ENCODE results near the gene ROR2.
"Not testable (repeated sequence)": the region's sequence is repeated elsewhere in the genome, so short reads cannot be mapped to it uniquely, and the experiment has no call there.

ROR2 gene

DNA sequence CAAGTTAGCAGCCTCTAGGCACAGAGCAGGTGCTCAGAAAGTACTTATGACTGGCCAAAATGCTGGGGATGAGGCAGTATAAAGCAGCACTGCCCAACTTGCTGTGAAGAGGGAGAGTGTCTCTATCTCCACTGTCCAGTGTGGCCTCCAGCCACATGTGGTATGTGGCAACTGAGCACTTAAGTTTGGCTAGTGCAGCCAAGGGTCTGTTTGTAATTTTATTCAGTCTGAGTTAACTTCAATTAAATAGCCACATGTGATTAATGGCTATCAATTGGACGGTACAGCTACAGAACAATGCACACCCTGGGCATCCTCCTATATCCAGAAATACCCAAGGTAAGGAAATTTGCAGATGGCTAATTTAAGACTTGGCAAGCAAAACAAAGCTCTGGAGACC lies 26.9 kb downstream of the ROR2 start:
- no peak for DNase-seq (ENCODE audit: low spot score)

DNA sequence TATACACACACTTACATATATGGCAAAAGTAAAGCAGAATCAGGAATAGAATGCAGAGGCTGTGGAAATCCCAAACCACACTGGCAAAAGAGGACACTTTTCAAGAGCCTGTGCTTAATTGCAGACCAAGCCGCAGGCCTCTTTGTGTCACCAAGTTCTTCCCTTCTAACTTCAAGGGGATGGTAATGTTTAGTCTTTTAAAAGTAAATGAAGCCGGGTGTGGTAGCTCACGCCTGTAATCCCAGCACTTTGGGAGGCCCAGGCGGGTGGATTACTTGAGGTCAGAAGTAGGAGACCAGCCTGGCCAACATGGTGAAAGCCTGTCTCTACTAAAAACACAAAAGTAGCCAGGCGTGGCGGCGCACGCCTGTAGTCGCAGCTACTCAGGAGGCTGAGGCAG lies 28.7 kb downstream of the ROR2 start:
- DNase-seq (ENCODE audit: low spot score): no peak

DNA sequence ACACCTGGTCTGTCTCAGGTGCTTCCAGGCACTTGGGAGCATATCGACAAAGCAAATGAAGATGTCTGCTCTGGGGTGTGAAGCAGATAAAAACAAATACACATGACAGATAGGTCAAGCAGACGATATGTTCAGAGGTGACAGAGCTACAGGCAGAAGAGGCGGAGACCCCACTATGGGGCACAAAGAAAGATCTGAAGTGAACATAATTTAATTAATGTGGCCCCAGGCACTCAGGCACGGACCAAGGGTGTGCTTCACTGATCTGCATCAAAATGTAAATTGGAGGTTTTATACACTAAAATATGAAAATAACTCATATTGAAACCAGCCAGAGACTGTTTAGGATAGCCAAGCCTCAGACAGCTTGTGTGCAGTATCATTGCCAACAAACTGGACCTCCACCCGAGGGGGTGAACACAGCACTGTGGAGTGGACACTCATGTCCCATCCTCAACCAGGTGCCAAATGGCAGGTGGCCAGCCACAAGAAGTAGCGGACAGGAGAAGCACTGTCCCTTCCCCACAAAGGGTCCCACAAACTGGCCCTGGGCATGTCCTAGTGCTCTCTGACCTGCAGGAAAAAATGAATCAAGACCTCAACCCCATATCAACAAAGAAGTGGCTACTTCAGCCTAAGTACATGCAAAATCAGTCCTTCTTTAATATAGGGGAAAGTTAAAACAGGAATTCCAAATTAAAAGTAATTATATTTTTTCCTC lies 29.2 kb downstream of the ROR2 start:
- DNase-seq (ENCODE audit: low spot score): no peak

DNA sequence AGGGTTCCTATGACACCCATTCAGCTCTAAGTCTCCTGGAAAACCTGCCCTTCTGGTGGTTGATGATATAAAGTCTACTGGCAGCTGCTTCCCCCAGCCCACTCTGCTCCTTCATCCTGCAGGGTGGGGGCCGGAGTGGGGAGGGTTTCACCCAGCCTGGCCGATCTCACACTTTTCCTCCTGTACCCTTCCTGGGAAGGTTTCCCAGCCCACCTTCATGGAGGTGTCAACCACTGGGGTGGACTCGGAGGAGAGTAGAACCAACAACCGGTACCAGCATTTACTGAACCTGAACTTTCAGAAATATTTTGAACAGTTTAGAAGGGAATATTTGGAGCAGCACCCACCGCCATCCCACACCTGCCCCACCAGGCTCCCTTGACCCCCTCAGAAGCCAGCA lies 30.4 kb downstream of the ROR2 start:
- no peak for DNase-seq (ENCODE audit: low spot score)

DNA sequence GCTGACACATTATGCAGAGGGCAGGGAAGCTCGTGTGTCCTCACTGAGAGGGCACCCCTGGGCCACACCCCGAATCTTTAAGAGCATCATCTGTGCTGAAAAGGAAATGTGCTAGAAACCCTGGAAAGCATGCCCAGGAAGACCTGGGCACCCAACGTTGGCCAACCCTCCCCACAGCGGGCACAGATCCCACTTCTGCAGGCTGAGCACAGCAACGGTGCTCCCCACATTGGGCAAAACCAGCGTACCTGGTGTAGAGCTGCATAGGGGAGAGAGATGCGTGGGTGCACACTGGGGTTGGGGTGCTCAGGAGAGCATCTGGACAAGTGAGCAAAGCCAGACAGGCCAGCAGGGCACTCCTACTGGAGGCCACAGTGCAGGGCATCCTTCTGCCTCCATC lies 32.6 kb downstream of the ROR2 start:
- no peak for DNase-seq (ENCODE audit: low spot score)

DNA sequence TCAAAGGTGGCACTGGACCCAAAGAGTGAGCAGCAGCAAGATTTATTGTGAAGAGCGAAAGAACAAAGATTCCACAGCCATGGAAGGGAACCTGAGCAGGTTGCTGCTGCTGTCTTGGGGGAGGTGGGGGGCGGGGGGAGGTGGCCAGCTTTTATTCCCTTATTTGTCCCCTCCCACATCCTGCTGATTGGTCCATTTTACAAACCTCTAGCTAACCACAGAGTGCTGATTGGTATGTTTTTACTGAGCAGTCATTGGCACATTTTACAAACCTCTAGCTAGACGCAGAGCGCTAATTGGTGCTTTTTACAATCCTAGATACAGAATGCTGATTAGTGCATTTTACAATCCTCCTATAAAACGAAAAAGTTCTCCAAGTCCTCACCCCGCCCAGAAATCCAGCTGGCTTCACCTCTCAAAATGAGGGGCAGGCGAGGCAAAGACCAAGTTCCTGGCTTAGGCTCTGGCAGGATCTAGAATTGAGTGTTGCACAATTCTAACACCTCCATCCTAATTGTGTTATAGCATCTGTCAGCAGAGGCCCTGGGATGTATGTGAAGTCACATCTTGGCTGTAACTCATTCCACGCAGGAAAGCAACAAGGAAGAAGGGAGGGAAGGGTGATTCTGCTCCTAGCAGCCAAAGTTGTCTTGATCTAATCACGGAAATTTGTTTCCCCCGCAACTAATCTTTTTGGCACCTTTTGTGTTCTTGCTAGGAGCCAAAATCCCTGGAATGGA lies 34.3 kb downstream of the ROR2 start:
- no peak for DNase-seq (ENCODE audit: low spot score)

DNA sequence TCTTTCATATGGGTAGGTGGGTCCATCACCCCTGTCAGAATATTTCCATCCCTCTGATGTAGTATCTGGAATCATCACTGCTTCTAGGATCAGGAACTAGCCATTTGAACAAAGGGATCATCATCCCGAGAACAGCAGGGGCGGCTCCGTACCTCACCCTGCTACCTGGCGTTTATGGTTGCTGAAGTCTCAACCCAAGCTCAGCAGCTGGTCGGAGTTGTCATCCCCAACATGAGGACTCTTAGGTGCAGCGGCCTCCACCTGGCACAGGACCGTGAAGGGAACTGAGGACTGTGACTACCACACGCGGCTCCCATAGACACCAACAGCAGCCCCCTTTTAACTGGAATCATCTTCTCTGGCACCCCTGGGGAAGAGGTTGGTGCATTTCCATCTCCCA lies 35.1 kb downstream of the ROR2 start:
- no peak for DNase-seq (ENCODE audit: low spot score)

DNA sequence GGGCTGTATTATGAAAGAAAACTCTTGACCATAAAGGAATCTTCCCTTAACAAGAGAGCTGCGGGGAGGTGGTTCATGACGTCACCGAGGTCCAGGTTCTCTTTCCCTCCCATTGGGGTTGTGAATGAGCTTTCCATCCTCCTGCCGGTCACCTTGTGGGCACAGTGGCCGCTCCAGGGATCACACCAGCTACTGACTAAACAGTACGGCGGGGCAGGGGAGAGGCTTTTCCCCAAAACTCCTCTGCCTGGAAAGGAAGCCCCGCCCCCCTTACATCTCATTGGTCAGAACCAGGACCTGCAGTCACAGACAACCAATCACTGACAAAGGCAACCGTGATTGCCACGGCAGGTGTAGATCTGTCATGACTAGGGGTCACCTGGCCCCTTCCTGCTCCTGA lies 35.6 kb downstream of the ROR2 start:
- DNase-seq (ENCODE audit: low spot score): no peak

DNA sequence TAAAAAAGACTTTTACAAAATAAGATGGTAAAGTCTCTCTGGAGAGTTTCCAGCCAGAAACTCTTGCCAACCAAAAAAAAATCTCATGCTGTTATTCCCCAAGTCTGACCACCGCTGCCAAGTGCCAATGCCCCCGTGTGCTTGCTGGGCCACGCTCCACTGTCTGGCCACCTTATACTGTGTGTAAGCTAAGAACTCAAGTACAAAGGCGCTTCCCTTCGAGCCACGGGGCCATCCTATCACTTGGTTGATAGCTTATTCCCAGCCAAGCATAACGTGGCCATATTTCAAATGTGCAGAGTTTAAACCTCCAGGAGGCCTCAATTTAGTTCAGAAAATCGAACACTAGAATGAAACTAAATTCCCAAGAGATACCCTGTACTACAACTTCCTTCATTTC lies 36.0 kb downstream of the ROR2 start:
- DNase-seq (ENCODE audit: low spot score): no peak

DNA sequence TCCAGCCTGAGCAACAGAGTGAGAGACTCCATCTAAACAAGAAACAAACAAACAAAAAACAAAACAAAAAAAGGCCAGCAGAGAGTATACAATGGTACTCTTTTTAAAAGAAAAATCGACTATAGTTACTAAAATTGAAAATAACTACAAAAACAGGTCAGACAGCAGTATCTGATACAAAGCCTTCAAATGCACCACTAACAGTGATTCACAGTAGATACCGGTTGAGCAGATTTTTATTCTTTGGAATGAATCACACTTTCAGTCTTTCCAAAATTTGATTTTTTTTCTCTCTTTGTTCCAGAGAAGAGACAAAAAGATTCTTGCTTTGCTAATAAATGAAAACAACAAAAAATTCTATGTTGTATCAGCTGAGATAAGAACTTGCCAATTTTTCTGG lies 36.9 kb downstream of the ROR2 start:
- DNase-seq (ENCODE audit: low spot score): no peak

DNA sequence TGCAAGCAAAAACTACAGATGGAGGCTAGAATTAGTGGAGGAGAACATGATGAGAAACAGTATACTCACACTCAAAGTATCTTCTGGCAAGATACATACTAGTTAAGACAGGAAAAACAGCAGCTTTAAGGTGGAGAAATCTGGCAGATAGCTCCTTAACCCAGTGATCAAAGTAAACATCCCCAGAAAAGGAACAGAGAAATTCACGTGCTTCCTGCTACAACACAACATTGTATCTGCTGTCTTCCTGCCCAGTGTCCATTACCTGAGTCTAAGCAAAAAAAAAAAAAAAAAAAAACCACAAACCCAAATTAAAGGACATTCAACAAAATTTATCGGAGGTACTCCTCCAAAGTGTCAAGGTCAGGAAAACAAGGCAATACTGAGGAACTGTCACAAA lies 38.4 kb downstream of the ROR2 start:
- no peak for DNase-seq (ENCODE audit: low spot score)

DNA sequence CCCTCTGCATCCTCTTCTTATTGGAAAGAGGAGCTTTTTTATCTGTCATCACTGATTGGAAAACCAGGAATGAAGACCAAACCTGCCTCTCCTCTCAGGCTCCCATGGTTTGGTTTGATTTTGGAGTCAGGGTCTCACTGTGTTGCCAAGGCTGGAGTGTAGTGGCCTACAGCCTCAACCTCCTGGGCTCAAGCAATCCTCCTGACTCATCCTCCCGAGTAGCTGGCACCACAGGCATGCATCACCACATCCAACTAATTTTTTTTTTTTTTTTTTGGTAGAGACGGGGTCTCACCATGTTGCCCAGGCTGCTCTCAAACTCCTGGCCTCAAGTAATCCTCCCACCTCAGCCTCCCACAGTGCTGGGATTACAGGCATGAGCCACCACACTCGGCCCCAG lies 40.8 kb downstream of the ROR2 start:
- not testable (repeated sequence) for DNase-seq (ENCODE audit: low spot score)

DNA sequence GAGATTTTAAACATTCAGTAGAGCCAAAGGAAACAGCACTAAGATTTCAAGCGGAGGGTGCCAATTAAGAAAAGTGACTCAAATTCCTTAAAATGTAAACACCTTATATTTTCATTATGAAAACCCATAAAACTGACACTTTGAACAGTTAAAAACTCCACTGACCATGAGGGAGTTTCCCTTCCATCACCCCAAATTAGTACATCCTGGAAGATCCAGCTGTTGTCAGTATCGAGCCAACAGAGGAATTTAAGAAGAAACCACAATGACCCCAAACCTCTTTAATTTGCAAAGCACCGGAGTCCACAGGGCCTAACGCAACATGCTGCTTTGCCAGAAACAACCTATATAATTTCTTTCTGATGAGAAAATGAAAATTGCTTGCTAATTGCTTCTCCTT lies 41.3 kb downstream of the ROR2 start:
- no peak for DNase-seq (ENCODE audit: low spot score)

DNA sequence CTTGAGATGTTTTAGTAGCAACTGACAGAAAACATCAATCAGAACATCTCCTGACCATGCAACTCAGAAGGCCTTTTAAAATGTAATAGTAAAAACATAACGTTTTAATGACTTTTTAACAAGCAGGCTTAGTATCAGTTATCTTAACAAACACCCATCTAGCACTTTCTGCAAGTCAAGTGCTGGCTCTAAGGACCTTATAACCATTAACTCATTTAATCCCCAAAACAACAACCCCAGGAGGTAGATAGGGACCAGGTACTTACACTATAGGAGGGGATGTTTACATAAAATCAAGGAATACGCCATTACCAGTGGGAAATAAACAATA lies 41.8 kb downstream of the ROR2 start:
- no peak for DNase-seq (ENCODE audit: low spot score)

DNA sequence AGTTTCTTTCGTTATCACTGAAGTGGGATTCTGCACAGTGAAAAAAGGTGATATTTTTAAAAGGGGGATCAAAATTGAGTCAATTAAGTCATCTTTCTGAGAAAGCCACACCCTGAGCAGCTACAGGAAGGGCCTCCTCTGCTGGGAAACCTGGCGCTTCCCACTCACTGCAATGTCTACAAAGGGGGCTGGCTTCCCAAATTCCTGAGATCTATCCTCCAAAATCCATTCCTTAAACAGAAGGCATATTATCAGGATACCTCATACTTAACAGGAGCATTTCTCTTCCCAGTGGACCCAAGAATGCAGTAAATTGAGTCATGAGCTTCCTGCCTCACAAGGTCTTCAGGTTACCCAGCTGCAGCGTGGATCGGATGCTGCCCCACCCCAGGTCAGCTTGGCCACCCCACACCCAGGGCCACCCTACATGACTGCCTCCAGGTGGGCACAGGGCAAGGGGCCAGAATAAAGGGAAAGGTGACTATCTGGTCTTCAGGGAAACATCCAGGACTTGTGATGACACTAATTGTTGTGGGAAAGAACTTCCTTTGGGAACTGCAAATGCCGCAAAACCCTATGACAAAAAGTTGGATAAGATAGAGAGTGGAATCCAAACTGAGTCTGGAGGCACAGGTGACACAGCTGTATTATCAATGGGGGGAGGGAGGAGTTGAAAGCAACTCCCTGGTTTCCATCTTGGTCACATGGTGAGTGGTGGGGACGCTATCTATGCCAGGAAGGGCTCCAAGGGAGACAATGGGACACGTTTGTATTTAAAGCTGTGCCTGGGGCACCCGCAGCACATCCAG lies 42.3 kb downstream of the ROR2 start:
- DNase-seq (ENCODE audit: low spot score): no peak

DNA sequence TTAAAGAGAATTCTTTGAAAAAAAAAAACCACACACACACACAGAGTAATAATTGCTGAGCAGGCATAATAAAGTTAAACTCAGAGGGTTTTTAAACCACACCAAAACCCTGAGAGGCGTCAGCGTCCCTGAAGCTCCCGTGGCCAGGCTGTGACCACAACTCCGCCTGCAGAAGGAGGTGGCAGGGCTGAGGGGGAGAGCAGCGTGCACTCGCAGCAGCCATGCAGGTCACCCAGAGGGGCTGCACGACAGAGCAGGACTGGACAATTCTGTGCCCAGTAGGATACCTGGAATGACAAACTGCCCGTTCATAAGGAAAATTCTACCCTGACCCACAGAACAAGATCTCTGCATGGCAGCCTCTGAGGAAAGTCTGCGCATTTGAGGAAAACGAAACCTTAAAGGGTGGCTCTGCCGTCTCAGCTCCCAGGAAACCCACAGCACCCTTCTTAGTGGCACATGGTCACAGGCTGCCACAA lies 44.0 kb downstream of the ROR2 start:
- peak; percentile 55 for DNase-seq (ENCODE audit: low spot score)

DNA sequence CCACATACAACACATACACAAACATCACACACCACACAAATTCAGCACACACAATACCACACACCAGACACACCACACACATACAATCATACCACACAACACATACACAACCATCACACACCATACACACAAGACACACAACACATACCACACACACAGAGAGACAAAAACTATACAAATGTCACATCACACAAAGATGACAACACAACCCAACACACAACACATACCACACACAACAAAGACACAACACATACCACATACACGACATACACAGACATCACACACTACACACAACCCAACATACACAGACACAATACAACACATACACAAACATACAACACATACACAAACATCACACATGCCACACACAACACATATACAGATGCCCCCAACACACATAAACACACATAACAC lies 44.8 kb downstream of the ROR2 start:
- DNase-seq (ENCODE audit: low spot score): no peak

DNA sequence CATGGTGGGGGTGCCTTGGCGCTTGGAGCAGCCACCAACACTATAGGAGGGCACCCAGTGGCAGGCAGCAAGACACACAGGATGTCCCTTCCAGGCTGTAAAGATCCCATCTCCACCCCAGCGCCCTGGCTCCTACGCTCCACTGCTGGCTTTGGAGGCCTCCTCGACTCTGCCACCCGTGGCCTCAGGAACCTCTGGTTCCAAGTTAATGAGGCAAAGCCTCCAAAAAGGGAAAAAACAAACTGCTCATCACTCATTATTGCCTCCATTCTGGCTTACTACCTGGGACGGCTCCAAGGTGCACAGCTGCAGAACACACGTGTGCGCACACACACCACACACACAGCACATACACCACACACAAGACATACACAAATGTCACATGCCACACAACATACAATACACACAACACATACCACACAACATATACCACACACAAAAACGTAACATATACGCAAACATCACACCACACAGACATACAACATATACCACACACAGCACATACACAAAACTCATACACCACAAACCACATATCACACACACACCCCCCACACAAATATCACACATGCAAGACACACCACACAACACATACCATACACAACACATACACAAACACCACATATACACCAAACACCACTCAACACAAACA lies 45.3 kb downstream of the ROR2 start:
- no peak for DNase-seq (ENCODE audit: low spot score)

DNA sequence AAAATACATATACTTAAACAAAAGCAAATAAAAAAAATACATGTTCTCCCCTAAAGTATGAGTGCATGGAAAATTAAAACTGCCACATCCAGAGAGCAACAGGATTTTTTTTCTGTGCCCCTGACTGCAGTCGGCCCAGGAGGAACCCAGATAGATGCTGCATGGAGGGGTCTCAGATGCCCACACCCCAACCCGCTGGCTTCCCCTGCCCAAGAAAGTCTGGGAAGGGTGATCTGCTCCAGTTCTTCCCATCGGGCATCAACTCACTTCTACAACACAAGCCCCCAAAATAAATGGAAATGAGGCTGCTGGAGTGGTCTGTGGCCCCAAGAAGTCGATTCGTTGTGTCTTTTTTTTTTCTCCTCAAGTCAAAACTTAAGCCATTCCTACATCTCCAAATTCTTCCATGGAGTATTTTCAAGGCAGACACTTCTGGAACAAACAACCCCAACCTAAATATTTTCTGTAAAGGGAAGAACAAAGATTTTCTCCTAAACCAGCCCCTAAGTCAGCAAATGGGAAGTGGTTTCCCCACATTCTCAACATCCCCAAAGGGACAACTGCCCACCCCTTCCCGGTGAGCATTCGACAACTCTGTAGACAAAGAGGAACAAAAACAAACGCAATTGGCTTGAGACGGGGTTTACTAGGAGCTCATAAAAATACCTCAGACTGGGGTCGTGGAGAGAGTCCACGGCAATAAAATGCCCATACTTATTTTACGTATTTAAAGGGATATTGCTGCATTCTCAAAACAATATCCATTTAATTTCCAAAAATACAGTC lies 46.7 kb downstream of the ROR2 start:
- DNase-seq (ENCODE audit: low spot score): no peak

DNA sequence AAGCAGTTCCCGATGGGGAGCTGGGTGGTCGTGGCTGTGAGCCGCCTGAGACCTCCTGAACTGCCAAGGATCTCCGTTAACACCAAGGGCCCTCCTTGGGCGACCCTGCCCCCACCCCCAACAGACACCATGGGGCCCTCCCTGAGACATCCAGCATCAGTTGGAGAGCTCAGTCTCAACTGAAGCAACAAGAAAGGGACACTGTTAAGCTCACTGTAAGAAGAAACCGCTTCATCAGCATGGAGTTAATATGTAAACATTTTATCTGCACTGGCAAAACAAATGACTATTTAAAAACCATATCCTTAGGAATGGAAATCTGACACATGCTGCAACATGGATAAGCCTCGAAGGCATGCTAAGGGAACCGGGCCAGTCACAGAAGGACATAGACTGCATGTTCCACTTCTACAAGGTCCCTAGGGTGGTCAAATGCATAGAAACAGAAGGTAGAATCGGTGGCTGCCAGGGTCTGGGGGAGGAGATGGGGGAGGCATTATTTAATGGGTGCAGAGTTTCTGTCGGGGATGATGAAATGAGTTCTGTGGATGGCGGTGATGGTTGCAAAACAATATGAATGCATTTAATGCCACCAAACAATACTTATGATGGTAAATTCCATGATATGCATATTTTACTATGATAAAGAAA lies 47.4 kb downstream of the ROR2 start:
- DNase-seq (ENCODE audit: low spot score): no peak

DNA sequence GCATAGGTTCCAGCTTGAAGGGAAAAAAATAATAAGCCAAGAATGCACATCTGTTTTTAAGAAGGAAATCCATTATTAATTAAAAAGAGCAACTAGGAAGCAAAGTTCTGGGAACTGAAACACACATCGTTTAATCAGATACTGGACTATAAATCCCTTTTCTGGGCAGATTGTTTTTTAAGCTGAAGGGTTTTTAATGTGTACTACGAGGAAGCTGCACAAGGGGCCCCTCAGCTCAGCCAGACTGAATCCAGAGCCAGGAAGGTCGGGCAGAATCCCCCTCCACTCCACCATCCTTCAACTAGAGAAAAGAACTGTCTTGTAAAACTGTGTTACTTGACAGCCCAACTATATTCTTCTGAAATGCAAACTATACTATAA lies 49.2 kb downstream of the ROR2 start:
- no peak for DNase-seq (ENCODE audit: low spot score)

Data from activated CD4-positive, alpha-beta T cell treated with anti-CD3 and anti-CD28 coated beads, Interleukin-2, Interleukin-4, amounts not matched to agents 100 ng/mL and 50 ng/mL, durations not matched to agents 16 hours and 8 hours (primary cell).